Peyer's patch (tissue), 4 donors: Measurements from ENCODE around the gene PRMT2.

Experiments
- CTCF ChIP-seq, 6 experiments: fragments of 450-650 bp in 4 of 6; fragments of 200-600 bp in 2 of 6; sonication (generic) in 1 of 6; IDR thresholded peaks; one replicate each; pipeline ENCODE4 v1.5.1; 2017 to 2019; ENCODE audit warnings: antibody characterized with exemption in 6 of 6, mild to moderate bottlenecking in 3 of 6, moderate library complexity in 1 of 6
- POLR2A ChIP-seq, 2 donors: fragments of 450-650 bp; IDR thresholded peaks; one replicate each; pipeline ENCODE4 v1.5.1; 2017; ENCODE audit warnings: antibody characterized with exemption in 2 of 2, mild to moderate bottlenecking in 2 of 2, moderate library complexity in 2 of 2

DNA sequence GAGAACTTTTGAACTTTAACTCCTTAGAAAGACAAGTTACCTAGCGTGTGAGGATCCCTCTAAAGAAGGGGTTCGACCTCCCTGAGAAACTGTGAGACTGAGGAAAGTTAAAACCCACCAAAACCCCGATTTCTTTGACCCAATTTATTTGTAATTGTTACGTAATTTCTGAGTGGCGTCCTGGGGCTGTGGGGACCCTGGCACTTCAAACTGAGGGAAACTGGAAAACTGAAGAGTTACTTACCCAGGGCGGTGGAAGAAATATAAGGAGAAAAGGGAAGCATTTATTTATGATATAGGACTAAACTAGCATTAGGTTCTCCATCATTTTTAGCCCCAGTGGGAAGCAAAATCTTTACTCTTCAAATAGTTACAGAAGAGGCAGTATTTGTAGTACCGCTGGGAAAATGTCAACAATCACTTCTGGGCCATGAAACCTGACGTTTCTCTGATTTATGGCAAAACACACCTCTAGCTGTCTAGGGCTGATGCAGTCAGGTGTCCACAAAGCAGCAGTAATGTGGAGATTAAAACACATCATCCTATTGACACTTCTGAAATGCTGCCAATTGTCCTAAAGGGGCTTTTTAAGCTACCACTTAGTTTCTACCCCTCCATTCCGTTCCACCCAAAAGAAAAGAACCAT is 31.0 kb upstream of the PRMT2 start:
- TF ChIP-seq CTCF (IDR thresholded peaks at IDR 0.05), result no peak
- no peak for TF ChIP-seq POLR2A (IDR thresholded peaks at IDR 0.05)
